Measurements from ENCODE around the gene UNC80.

DNA sequence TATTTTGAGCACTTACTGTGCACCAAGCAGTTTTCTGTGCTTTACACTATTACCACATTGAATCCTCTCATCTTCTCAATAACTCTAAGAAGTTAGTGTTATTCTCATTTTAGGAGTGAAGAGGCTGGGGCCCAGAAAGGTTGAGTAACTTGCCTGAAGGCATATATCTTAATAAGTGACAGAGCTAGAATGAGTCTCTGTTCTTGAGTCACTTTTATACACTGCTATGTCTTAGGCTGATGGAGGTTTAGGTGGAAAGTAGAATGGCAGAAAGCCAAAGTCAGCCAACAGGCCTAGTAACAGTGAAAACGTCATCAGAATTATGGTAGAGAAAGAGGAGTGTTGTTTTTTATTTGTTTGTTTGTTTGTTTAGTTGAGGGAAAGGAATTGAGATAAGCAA is 202.9 kb downstream of the UNC80 start:
- TF ChIP-seq EZH2 (IDR thresholded peaks at IDR 0.05; ENCODE audit: borderline replicate concordance): no peak
- TF ChIP-seq CTCF (IDR thresholded peaks at IDR 0.05; ENCODE audit: poor library complexity): no peak

Measured in hepatocyte (in vitro differentiated cells).